HFF-Myc (cell line): ENCODE results near the gene SPDYE4.

Experiments used
- DNase-seq: peaks from one replicate; pipeline ENCODE4 v3.0.0-alpha.2; 2011; ENCODE audit warnings: low read depth; ENCODE audit errors: extremely low read depth
- H3K4me3 ChIP-seq: replicated peaks from 2 replicates; pipeline ENCODE4 v1.5.1; 2011; ENCODE audit warnings: low read depth, mild to moderate bottlenecking, control low read depth, low read length
- CTCF ChIP-seq: IDR thresholded peaks from 2 replicates; pipeline ENCODE4 v1.5.1; 2012; ENCODE audit warnings: mild to moderate bottlenecking, low read depth, low read length, control low read depth; ENCODE audit errors: missing control alignments

Gene SPDYE4

DNA sequence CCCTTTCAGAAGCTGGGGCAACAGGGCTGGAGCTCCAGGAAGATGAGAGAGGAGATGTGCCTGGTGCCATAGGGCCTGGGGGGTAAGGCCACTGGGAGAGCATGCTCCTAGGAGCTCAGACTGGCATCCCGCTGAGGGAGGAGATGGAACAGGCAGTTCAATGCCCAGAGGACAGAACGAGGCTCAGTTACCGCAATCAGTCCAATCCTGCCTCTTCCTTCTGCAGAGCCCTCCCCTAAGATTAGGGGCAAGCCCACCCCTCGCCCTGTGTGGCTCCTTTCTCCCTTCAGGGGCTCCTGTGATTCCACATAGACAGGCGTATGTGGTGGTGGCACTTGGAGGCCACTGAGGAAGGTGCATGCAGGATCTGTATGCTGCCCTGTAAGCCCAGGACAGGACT, 16.1 kb downstream of the SPDYE4 start:
- DNase-seq = no peak
- H3K4me3 ChIP-seq = no peak overlapping the region
- TF ChIP-seq CTCF = no peak

- no peak for TF ChIP-seq CTCF
- H3K4me3 ChIP-seq = no peak overlapping the region
- no peak for DNase-seq
Observed at GRCh38 chr17:8741771-8742170, 16.6 kb downstream of the SPDYE4 start.

GRCh38 chr17:8741366-8741765, 17.0 kb downstream of the SPDYE4 start:
- no peak for TF ChIP-seq CTCF
- DNase-seq = no peak
- H3K4me3 ChIP-seq = no peak overlapping the region

GRCh38 chr17:8740486-8740885, 17.9 kb downstream of the SPDYE4 start:
- TF ChIP-seq CTCF = no peak
- no peak for DNase-seq
- no peak overlapping the region for H3K4me3 ChIP-seq

DNA sequence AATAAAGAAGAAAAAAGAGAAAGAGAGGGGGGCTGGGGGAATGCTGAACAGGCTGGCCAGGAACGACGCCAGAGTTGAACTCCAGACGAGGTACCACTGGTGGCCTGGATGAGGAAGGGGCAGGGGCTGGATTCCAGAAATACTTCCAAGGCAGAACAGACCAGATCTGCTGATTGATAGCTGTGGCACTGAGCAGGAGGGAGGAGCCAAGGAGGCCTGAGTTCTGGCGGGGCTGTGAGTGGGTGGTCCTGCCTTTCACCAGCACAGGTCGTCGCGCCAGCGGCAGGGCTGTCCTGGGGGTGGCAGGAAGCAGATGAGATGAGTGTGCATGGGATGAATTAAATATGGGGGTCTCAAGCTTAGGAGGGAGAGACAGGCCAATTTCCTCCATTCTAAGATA, 19.2 kb downstream of the SPDYE4 start:
- H3K4me3 ChIP-seq = no peak overlapping the region
- TF ChIP-seq CTCF = no peak
- DNase-seq = no peak

DNA sequence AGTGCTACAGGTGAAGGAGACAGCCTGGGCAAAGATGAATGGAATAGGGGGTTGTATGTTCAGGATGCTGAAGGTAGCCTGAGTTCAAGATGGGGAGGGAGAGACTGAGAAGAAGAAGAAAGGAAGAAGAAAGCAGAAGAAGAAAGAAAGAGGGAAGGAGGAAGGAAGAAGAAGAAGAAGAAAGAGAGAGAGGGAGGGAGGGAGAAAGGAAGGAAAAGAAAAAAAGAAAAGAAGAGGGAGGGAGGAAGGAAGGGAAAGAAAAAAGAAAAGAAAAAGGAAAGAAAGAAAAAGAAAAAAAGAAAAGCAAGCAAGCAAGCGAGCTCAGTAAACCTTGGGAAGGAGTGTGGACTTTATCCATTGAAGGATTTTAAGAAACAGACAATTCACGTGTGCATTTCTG, 21.6 kb downstream of the SPDYE4 start:
- DNase-seq = no peak
- no peak for TF ChIP-seq CTCF
- H3K4me3 ChIP-seq = no peak overlapping the region

DNA sequence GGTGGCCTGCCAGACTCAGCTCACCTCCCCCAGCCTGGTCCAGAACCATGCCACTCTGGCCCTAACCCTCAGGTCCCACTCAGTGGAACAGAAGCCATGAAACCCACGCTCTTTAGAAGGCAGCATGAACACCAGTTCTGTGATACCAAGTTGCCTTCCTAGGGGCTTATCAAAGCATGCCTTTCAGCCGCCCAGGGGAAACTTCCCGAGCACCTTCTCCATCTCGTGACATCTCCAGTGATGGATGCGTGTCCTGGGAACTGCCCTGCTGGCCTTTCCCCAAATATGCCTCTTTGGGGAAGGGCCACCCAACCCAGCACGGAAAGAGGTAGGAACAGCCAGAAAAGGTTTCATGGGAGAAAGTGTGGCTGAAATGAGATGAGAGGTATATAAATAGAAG, 22.0 kb downstream of the SPDYE4 start:
- TF ChIP-seq CTCF = no peak
- no peak for DNase-seq
- no peak overlapping the region for H3K4me3 ChIP-seq
